ENCODE data around the gene WFS1.

Gene WFS1

GRCh38 chr4:6277935-6278800, 8.5 kb downstream of the WFS1 start:
- no peak for TF ChIP-seq TAF1 (IDR thresholded peaks at IDR 0.05; ENCODE audit: low read depth)
- no peak for TF ChIP-seq ZBTB7A (IDR thresholded peaks at IDR 0.05; ENCODE audit: low read depth)
- no peak for TF ChIP-seq CEBPB (IDR thresholded peaks at IDR 0.05)
- no peak for TF ChIP-seq CREB1 (IDR thresholded peaks at IDR 0.05; ENCODE audit: low read depth)
- TF ChIP-seq EGR1 (IDR thresholded peaks at IDR 0.05), result no peak
- no peak for TF ChIP-seq RAD21 (IDR thresholded peaks at IDR 0.05; ENCODE audit: low read depth)
- TF ChIP-seq FOXM1 (IDR thresholded peaks at IDR 0.05; ENCODE audit: borderline replicate concordance, low read depth), result no peak
- no peak for TF ChIP-seq MAX (IDR thresholded peaks at IDR 0.05)
- TF ChIP-seq TEAD4 (IDR thresholded peaks at IDR 0.05), result no peak
- TF ChIP-seq EP300 (IDR thresholded peaks at IDR 0.05; ENCODE audit: borderline replicate concordance), result no peak
- no peak for TF ChIP-seq NFIC (IDR thresholded peaks at IDR 0.05)
- no peak for TF ChIP-seq TCF12 (IDR thresholded peaks at IDR 0.05; ENCODE audit: low read depth)
- no peak for TF ChIP-seq USF1 (IDR thresholded peaks at IDR 0.05)
- TF ChIP-seq YY1 (IDR thresholded peaks at IDR 0.05; ENCODE audit: low read depth), result no peak
- no peak for TF ChIP-seq REST (IDR thresholded peaks at IDR 0.05; ENCODE audit: low read depth)

- no peak for TF ChIP-seq NFIC (IDR thresholded peaks at IDR 0.05)
- no peak for TF ChIP-seq YY1 (IDR thresholded peaks at IDR 0.05; ENCODE audit: low read depth)
- no peak for TF ChIP-seq REST (IDR thresholded peaks at IDR 0.05; ENCODE audit: low read depth)
- no peak for TF ChIP-seq MAX (IDR thresholded peaks at IDR 0.05)
- no peak for TF ChIP-seq FOXM1 (IDR thresholded peaks at IDR 0.05; ENCODE audit: borderline replicate concordance, low read depth)
- no peak for TF ChIP-seq EGR1 (IDR thresholded peaks at IDR 0.05)
- TF ChIP-seq TAF1 (IDR thresholded peaks at IDR 0.05; ENCODE audit: low read depth), result no peak
- no peak for TF ChIP-seq CEBPB (IDR thresholded peaks at IDR 0.05)
- TF ChIP-seq EP300 (IDR thresholded peaks at IDR 0.05; ENCODE audit: borderline replicate concordance), result no peak
Measured at GRCh38 chr4:6278801-6279197, 9.1 kb downstream of the WFS1 start.

- no peak for TF ChIP-seq TCF12 (IDR thresholded peaks at IDR 0.05; ENCODE audit: low read depth)
- TF ChIP-seq YY1 (IDR thresholded peaks at IDR 0.05; ENCODE audit: low read depth), result no peak
- no peak for TF ChIP-seq TAF1 (IDR thresholded peaks at IDR 0.05; ENCODE audit: low read depth)
- TF ChIP-seq MAX (IDR thresholded peaks at IDR 0.05), result no peak
- no peak for TF ChIP-seq CEBPB (IDR thresholded peaks at IDR 0.05)
- TF ChIP-seq NFIC (IDR thresholded peaks at IDR 0.05), result no peak
- TF ChIP-seq REST (IDR thresholded peaks at IDR 0.05; ENCODE audit: low read depth), result no peak
- no peak for TF ChIP-seq TEAD4 (IDR thresholded peaks at IDR 0.05)
- TF ChIP-seq ZBTB7A (IDR thresholded peaks at IDR 0.05; ENCODE audit: low read depth), result no peak
- no peak for TF ChIP-seq EP300 (IDR thresholded peaks at IDR 0.05; ENCODE audit: borderline replicate concordance)
- no peak for TF ChIP-seq FOXM1 (IDR thresholded peaks at IDR 0.05; ENCODE audit: borderline replicate concordance, low read depth)
- TF ChIP-seq RAD21 (IDR thresholded peaks at IDR 0.05; ENCODE audit: low read depth), result no peak
- TF ChIP-seq EGR1 (IDR thresholded peaks at IDR 0.05), result no peak
- TF ChIP-seq USF1 (IDR thresholded peaks at IDR 0.05), result no peak
- no peak for TF ChIP-seq CREB1 (IDR thresholded peaks at IDR 0.05; ENCODE audit: low read depth)
Measured at GRCh38 chr4:6279582-6280289, 10.1 kb downstream of the WFS1 start.
